NOMO-1 (cell line): ENCODE results near the gene ROM1.
"Not testable (repeated sequence)": the region's sequence is repeated elsewhere in the genome, so short reads cannot be mapped to it uniquely, and the experiment has no call there.

Source experiments
- DNase-seq, 2 experiments: peaks; one replicate each; lab custom pipeline; 2025; ENCODE audit not compliant: unreplicated experiment in 2 of 2; lab: John Stamatoyannopoulos, UW

The ROM1 gene

GRCh38 chr11:62607714-62608113, 5.3 kb upstream of the ROM1 start:
- no peak for DNase-seq

- DNase-seq = no peak
These were observed 4.3 kb upstream of the ROM1 start for GRCh38 chr11:62608776-62609175.

GRCh38 chr11:62610403-62610802, 2.7 kb upstream of the ROM1 start:
- no peak for DNase-seq

- DNase-seq = no peak
These were observed 2.0 kb upstream of the ROM1 start for GRCh38 chr11:62610814-62611704.

- peak; percentile 31 to 69 for DNase-seq
These were observed 1.2 kb upstream of the ROM1 start for GRCh38 chr11:62611705-62612365.

GRCh38 chr11:62613291-62613778, 278 bp downstream of the ROM1 start:
- DNase-seq = no peak

- DNase-seq = no peak
These were observed 1.2 kb downstream of the ROM1 start for GRCh38 chr11:62614275-62614674.

GRCh38 chr11:62615521-62615920, 2.5 kb downstream of the ROM1 start:
- DNase-seq = no peak

- DNase-seq = not testable (repeated sequence)
These were observed 3.9 kb downstream of the ROM1 start for GRCh38 chr11:62616957-62617356.

- DNase-seq = no peak
These were observed 8.0 kb downstream of the ROM1 start for GRCh38 chr11:62621027-62621566.

GRCh38 chr11:62621567-62622470, 8.8 kb downstream of the ROM1 start, which contains the start of gene B3GAT3:
Gene B3GAT3 (minus strand): TSS chr11:62621986. CDS start chr11:62621947, 39 bp downstream.
- peak; percentile 94 to 97 for DNase-seq

GRCh38 chr11:62622476-62623089, 9.5 kb downstream of the ROM1 start:
- DNase-seq = no peak

- DNase-seq = no peak
These were observed 14.7 kb downstream of the ROM1 start for GRCh38 chr11:62627713-62628112.

GRCh38 chr11:62632492-62632891, 19.4 kb downstream of the ROM1 start:
- DNase-seq = no peak

- no peak for DNase-seq
These were observed 31.2 kb downstream of the ROM1 start for GRCh38 chr11:62644220-62644619.

GRCh38 chr11:62645671-62645945, 32.6 kb downstream of the ROM1 start:
- peak in 1 of 2 experiments; percentile 15 for DNase-seq

- peak; percentile 98 to 99 for DNase-seq
These were observed 33.1 kb downstream of the ROM1 start, which contains the start of gene GANAB for GRCh38 chr11:62645946-62646824. Gene GANAB (minus strand): TSS chr11:62646613. CDS start chr11:62646599, 14 bp downstream.

GRCh38 chr11:62646825-62647608, 34.0 kb downstream of the ROM1 start:
- DNase-seq = no peak
